ENCODE data around the gene KIFC1.

DNA sequence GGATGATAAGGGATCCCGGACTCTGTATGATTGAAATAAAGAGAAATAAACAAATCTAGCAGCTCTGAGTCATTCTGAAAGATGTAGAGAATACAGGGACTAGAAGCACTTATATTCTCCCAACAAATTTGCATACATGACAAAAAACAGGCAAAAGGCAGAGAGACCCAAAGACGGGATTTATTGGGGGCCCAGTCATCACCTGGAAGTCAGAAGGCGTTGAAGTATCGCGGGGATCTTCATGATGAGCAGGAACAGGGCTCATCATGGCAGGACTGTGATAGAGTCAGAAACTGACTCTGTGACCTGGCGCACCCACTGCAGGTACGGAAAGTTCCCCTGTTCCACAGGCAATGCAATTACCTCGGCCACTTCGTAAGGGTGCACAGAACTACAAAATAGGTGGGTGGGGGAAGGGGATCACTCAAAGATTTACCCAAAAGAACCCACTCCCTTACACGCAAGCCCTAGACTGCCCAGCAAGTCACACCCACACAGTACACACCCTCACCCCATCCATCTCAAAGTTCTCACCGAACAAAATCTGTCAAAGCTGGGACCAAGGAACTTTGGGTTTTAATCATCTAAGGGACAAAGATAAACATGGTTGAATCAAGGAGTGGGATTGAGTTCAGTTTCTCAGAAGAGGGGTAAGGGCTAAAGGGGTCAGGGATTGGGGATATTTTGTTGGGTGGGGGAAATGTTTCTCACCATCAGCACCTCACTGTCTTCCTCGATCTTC is 24.9 kb downstream of the KIFC1 start:
- no peak for TF ChIP-seq CTCF (IDR thresholded peaks at IDR 0.05; ENCODE audit: low read length)
- no peak for TF ChIP-seq EZH2 (optimal IDR thresholded peaks at IDR 0.05; ENCODE audit: low read depth, low read length)
- no peak for TF ChIP-seq EZH2phosphoT487 (IDR thresholded peaks at IDR 0.05; ENCODE audit: low read length)

Measured in MM.1S (cell line).